Measurements from ENCODE around the gene C8G. TPM values are rescaled to one million over a fixed set of nuclear protein-coding genes. Genes with fewer than 3 reads are reported as not detected.

Gene C8G
- total RNA-seq, 2 experiments from 2014 or later = 0.85 to 1.8 TPM

- H3K27me3 Mint-ChIP-seq = peaks cover 1% of the 10 kb centered on the region
- CTCF ChIA-PET = no interaction called here
Observed at GRCh38 chr9:136971746-136972145, 26.7 kb downstream of the C8G start.

GRCh38 chr9:136972335-136972734 is 27.3 kb downstream of the C8G start:
- Mint-ChIP-seq H3K27me3 (peaks cover 1% of the 10 kb centered on the region), H3K9me3 (no peaks in the 10 kb centered on the region), H3K27ac (no peak overlapping the region), H3K4me3 (no peak overlapping the region), H3K4me1 (peaks cover 13% of the 10 kb centered on the region), H3K36me3 (ENCODE audit: low read depth) (no peaks in the 10 kb centered on the region)
- ChIA-PET POLR2A (no interaction called here), CTCF (interaction anchor here (3.4 kb wide), 1 partner anchor 27 kb away, joined by 9 read pairs; the partner anchor contains the start of genes C8G and FBXW5)
- no peak for DNase-seq

More at GRCh38 chr9:136971746-136972145, 26.7 kb downstream of the C8G start:
- Mint-ChIP-seq H3K4me3 (no peak overlapping the region), H3K9me3 (no peaks in the 10 kb centered on the region), H3K36me3 (ENCODE audit: low read depth) (no peaks in the 10 kb centered on the region), H3K27ac (no peak overlapping the region), H3K4me1 (peaks cover 12% of the 10 kb centered on the region)
- DNase-seq = no peak
- POLR2A ChIA-PET = no interaction called here

- Mint-ChIP-seq H3K4me1 (peaks cover 13% of the 10 kb centered on the region), H3K27ac (no peak overlapping the region), H3K9me3 (no peaks in the 10 kb centered on the region), H3K36me3 (ENCODE audit: low read depth) (no peaks in the 10 kb centered on the region), H3K27me3 (peaks cover 1% of the 10 kb centered on the region), H3K4me3 (no peak overlapping the region)
- DNase-seq = no peak
- POLR2A ChIA-PET = no interaction called here
- CTCF ChIA-PET = interaction anchor here (0.6 to 3.4 kb wide), 3 partner anchors 20 to 57 kb away, joined by 3 to 9 read pairs (median 3); partner anchors contain the start of genes C8G and FBXW5
Observed at GRCh38 chr9:136972743-136973142, 27.7 kb downstream of the C8G start.

GRCh38 chr9:136973618-136974617 is 28.9 kb downstream of the C8G start:
- ChIA-PET CTCF (interaction anchor here (0.6 to 3.4 kb wide), 6 partner anchors 21 to 61 kb away, joined by 3 to 15 read pairs (median 5); partner anchors contain the start of genes C8G and FBXW5), POLR2A (no interaction called here)
- Mint-ChIP-seq H3K36me3 (ENCODE audit: low read depth) (no peaks in the 10 kb centered on the region), H3K27me3 (peaks cover 1% of the 10 kb centered on the region), H3K27ac (peak overlapping the region; percentile 57), H3K4me3 (no peak overlapping the region), H3K4me1 (peaks cover 13% of the 10 kb centered on the region), H3K9me3 (no peaks in the 10 kb centered on the region)
- no peak for DNase-seq

GRCh38 chr9:136974817-136975535 is 29.9 kb downstream of the C8G start:
- Mint-ChIP-seq H3K27me3 (peaks cover 1% of the 10 kb centered on the region), H3K9me3 (no peaks in the 10 kb centered on the region), H3K36me3 (ENCODE audit: low read depth) (no peaks in the 10 kb centered on the region), H3K4me3 (peak overlapping the region; percentile 55), H3K4me1 (peaks cover 13% of the 10 kb centered on the region), H3K27ac (peak overlapping the region; percentile 72)
- DNase-seq = no peak
- ChIA-PET POLR2A (no interaction called here), CTCF (interaction anchor here (0.6 to 3.4 kb wide), 8 partner anchors 9 to 135 kb away, joined by 3 to 15 read pairs (median 6); partner anchors contain the start of genes C8G and FBXW5)

- peak overlapping the region; percentile 55 for H3K4me3 Mint-ChIP-seq
- peak overlapping the region; percentile 66 for H3K27ac Mint-ChIP-seq
- ChIA-PET CTCF (interaction anchor here (0.6 to 3.4 kb wide), 12 partner anchors 8 to 136 kb away, joined by 3 to 15 read pairs (median 4); partner anchors contain the start of genes AJM1, C8G and FBXW5), POLR2A (no interaction called here)
- no peaks in the 10 kb centered on the region for H3K36me3 Mint-ChIP-seq (ENCODE audit: low read depth)
- peaks cover 13% of the 10 kb centered on the region for H3K4me1 Mint-ChIP-seq
- peaks cover 1% of the 10 kb centered on the region for H3K27me3 Mint-ChIP-seq
- peak; percentile 33 for DNase-seq
- no peaks in the 10 kb centered on the region for H3K9me3 Mint-ChIP-seq
Observed at GRCh38 chr9:136975644-136976043, 30.6 kb downstream of the C8G start.

GRCh38 chr9:136977223-136977622 is 32.2 kb downstream of the C8G start, which contains the start of gene PTGDS:
TSS of gene PTGDS (plus strand) at chr9:136977504. CDS start at chr9:136977579, 75 bp downstream.
- DNase-seq = no peak
- CTCF ChIA-PET = interaction anchor here (1.1 to 3.0 kb wide), 2 partner anchors 48 to 58 kb away, joined by 3 to 15 read pairs; no protein-coding TSS in a partner anchor
- Mint-ChIP-seq H3K27ac (no peak within 1 kb of the TSS), H3K4me1 (peaks cover 13% of the 10 kb centered on the region), H3K27me3 (peaks cover 1% of the 10 kb centered on the region), H3K9me3 (no peaks in the 10 kb centered on the region), H3K36me3 (ENCODE audit: low read depth) (no peaks in the 10 kb centered on the region), H3K4me3 (no peak within 1 kb of the TSS)
- POLR2A ChIA-PET = no interaction called here

- CTCF ChIA-PET = interaction anchor here (0.7 to 1.2 kb wide), 3 partner anchors 9 to 32 kb away, joined by 3 to 5 read pairs (median 3); partner anchors contain the start of genes C8G, CLIC3 and FBXW5
- POLR2A ChIA-PET = no interaction called here
- H3K4me1 Mint-ChIP-seq = peaks cover 13% of the 10 kb centered on the region
- H3K36me3 Mint-ChIP-seq (ENCODE audit: low read depth) = no peaks in the 10 kb centered on the region
- H3K9me3 Mint-ChIP-seq = no peaks in the 10 kb centered on the region
- H3K27me3 Mint-ChIP-seq = peaks cover 1% of the 10 kb centered on the region
- DNase-seq = no peak
- no peak overlapping the region for H3K4me3 Mint-ChIP-seq
- no peak overlapping the region for H3K27ac Mint-ChIP-seq
Observed at GRCh38 chr9:136977649-136978072, 32.6 kb downstream of the C8G start.

- peaks cover 13% of the 10 kb centered on the region for H3K4me1 Mint-ChIP-seq
- H3K27ac Mint-ChIP-seq = no peak overlapping the region
- H3K4me3 Mint-ChIP-seq = no peak overlapping the region
- peaks cover 1% of the 10 kb centered on the region for H3K27me3 Mint-ChIP-seq
- H3K9me3 Mint-ChIP-seq = no peaks in the 10 kb centered on the region
- CTCF ChIA-PET = interaction anchor here (0.7 to 1.5 kb wide), 4 partner anchors 10 to 136 kb away, joined by 3 to 5 read pairs (median 4); partner anchors contain the start of genes AJM1, C8G, CLIC3 and FBXW5
- DNase-seq = peak; percentile 75
- POLR2A ChIA-PET = interaction anchor here (0.8 kb wide), 1 partner anchor 14 kb away, joined by 3 read pairs; the partner anchor contains the start of gene PAXX
- H3K36me3 Mint-ChIP-seq (ENCODE audit: low read depth) = no peaks in the 10 kb centered on the region
Observed at GRCh38 chr9:136978073-136978864, 33.2 kb downstream of the C8G start.

GRCh38 chr9:136978865-136979544 is 34.0 kb downstream of the C8G start:
- peaks cover 6% of the 10 kb centered on the region for H3K27me3 Mint-ChIP-seq
- ChIA-PET POLR2A (interaction anchor here (0.8 kb wide), 1 partner anchor 13 kb away, joined by 3 read pairs; the partner anchor contains the start of gene PAXX), CTCF (interaction anchor here (0.5 to 1.5 kb wide), 5 partner anchors 8 to 137 kb away, joined by 3 to 5 read pairs (median 5); partner anchors contain the start of genes AJM1, C8G and FBXW5)
- peaks cover 15% of the 10 kb centered on the region for H3K4me1 Mint-ChIP-seq
- DNase-seq = no peak
- H3K36me3 Mint-ChIP-seq (ENCODE audit: low read depth) = no peaks in the 10 kb centered on the region
- no peaks in the 10 kb centered on the region for H3K9me3 Mint-ChIP-seq
- no peak overlapping the region for H3K4me3 Mint-ChIP-seq
- no peak overlapping the region for H3K27ac Mint-ChIP-seq

All from activated CD4-positive, alpha-beta T cell treated with anti-CD3 and anti-CD28 coated beads, Interleukin-2, amount 10 ng/mL, durations not matched to agents 7 days and 5 days (primary cell).